ENCODE results near the gene DIPK2A. TPM values are rescaled to one million over a fixed set of nuclear protein-coding genes. Genes with fewer than 3 reads are reported as not detected.

Gene DIPK2A
- total and polyA plus RNA-seq, 2 of the 4 experiments (the other 2 are of a cell fraction) = 9.3 to 14.0 TPM

DNA sequence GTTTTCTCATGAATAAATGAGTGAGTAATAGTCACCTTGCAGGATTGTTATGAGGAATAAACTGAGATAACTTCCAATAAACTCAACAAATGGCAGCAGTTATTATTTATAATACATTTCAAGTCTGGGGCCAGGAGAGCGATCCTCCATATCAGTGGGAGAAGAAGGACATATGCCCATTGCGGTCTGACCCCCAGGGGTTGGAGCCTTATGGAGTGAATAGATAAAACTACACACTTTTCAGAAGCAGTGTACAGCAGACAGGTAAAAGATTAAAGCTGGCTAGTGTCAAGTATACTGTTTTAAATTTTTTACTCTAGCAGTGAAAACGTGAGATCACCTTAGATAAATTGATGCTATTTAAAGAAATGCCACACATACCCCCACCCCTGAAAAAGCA, 43.5 kb downstream of the DIPK2A start:
- ChIA-PET CTCF (no interaction called here), POLR2A (ENCODE audit: unreplicated experiment) (no interaction called here)
- Histone ChIP-seq H2AK5ac (ENCODE audit: low read depth, low read length) (no peak overlapping the region), H2BK120ac (ENCODE audit: low read depth, low read length) (no peak overlapping the region), H3K79me1 (ENCODE audit: low read depth in 1 of 2, low read length in 2 of 2) (no peaks in the 10 kb centered on the region), H3K27ac (ENCODE audit: insufficient read depth, low read length) (no peak overlapping the region), H3K9me3 (ENCODE audit: control insufficient read depth, insufficient read depth, low read length) (no peaks in the 10 kb centered on the region), H3K9ac (ENCODE audit: low read depth, low read length) (no peak overlapping the region), H4K5ac (ENCODE audit: low read depth, low read length) (no peak overlapping the region), H4K91ac (ENCODE audit: insufficient read depth, low read depth, low read length) (no peak overlapping the region), H2BK20ac (ENCODE audit: low read depth, low read length) (no peak overlapping the region), H3K9me1 (ENCODE audit: insufficient read depth, low read length) (no peaks in the 10 kb centered on the region), H3K27me3 (ENCODE audit: control insufficient read depth, insufficient read depth, low read length) (no peaks in the 10 kb centered on the region), H3K36me3 (ENCODE audit: control insufficient read depth, insufficient read depth, low read length) (no peaks in the 10 kb centered on the region), H3K18ac (ENCODE audit: low read depth, low read length) (no peak overlapping the region), H2AFZ (replicated peaks; ENCODE audit: low read length, poor library complexity) (no peak overlapping the region), H2BK5ac (ENCODE audit: low read depth, low read length, poor library complexity, severe bottlenecking) (no peak overlapping the region), H4K8ac (ENCODE audit: low read depth in 2 of 2, low read length in 2 of 2) (no peak overlapping the region), H3K4me3 (ENCODE audit: insufficient read depth, low read depth, low read length) (no peak overlapping the region), H3K4ac (ENCODE audit: low read depth, low read length) (no peak overlapping the region), H2AK9ac (replicated peaks; ENCODE audit: low read depth, low read length, poor library complexity) (no peak overlapping the region), H3K4me1 (ENCODE audit: control insufficient read depth, insufficient read depth, low read length) (no peaks in the 10 kb centered on the region), H4K20me1 (ENCODE audit: insufficient read depth, low read length) (no peaks in the 10 kb centered on the region), H3K23ac (ENCODE audit: low read depth, low read length) (no peak overlapping the region), H3K56ac (ENCODE audit: extremely low read depth, insufficient read depth, low read length) (no peak overlapping the region), H2BK15ac (ENCODE audit: low read depth, low read length) (no peak overlapping the region), H3K14ac (replicated peaks; ENCODE audit: low read depth, low read length) (no peak overlapping the region), H3K4me2 (ENCODE audit: low read depth, low read length) (no peak overlapping the region)
- intact Hi-C loops (cut with micrococcal nuclease) = no loop called here
- dilution Hi-C loops (cut with HindIII; ENCODE audit: low sequenced_read_pairs, unreplicated experiment) = no loop called here
- BruUV-seq (replicated peaks) = no TSS peak
- ATAC-seq (ENCODE audit: low read depth) (no peak), DNase-seq (no peak)
- in situ Hi-C loops (cut with MboI; ENCODE audit: low sequenced_read_pairs) = no loop called here
- no peak for TF ChIP-seq MXI1 (IDR thresholded peaks at IDR 0.05; ENCODE audit: borderline replicate concordance, low read depth, low read length)
- no peak for TF ChIP-seq POLR2A (IDR thresholded peaks at IDR 0.05; ENCODE audit: low read depth, low read length)
- no peak for TF ChIP-seq CHD1 (IDR thresholded peaks at IDR 0.05; ENCODE audit: low read depth, low read length)
- TF ChIP-seq FOS (IDR thresholded peaks at IDR 0.05; ENCODE audit: low read depth, low read length) = no peak
- TF ChIP-seq, protein P1, sequence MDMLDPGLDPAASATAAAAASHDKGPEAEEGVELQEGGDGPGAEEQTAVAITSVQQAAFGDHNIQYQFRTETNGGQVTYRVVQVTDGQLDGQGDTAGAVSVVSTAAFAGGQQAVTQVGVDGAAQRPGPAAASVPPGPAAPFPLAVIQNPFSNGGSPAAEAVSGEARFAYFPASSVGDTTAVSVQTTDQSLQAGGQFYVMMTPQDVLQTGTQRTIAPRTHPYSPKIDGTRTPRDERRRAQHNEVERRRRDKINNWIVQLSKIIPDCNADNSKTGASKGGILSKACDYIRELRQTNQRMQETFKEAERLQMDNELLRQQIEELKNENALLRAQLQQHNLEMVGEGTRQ (IDR thresholded peaks at IDR 0.05; ENCODE audit: low read depth, low read length) = no peak
- TF ChIP-seq BHLHE40 (IDR thresholded peaks at IDR 0.05; ENCODE audit: low read depth, low read length) = no peak
- TF ChIP-seq, protein P2, sequence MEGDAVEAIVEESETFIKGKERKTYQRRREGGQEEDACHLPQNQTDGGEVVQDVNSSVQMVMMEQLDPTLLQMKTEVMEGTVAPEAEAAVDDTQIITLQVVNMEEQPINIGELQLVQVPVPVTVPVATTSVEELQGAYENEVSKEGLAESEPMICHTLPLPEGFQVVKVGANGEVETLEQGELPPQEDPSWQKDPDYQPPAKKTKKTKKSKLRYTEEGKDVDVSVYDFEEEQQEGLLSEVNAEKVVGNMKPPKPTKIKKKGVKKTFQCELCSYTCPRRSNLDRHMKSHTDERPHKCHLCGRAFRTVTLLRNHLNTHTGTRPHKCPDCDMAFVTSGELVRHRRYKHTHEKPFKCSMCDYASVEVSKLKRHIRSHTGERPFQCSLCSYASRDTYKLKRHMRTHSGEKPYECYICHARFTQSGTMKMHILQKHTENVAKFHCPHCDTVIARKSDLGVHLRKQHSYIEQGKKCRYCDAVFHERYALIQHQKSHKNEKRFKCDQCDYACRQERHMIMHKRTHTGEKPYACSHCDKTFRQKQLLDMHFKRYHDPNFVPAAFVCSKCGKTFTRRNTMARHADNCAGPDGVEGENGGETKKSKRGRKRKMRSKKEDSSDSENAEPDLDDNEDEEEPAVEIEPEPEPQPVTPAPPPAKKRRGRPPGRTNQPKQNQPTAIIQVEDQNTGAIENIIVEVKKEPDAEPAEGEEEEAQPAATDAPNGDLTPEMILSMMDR (conservative IDR thresholded peaks at IDR 0.05; ENCODE audit: low read depth, low read length) = no peak
- TF ChIP-seq MAZ (IDR thresholded peaks at IDR 0.05; ENCODE audit: borderline replicate concordance, low read depth, low read length) = no peak
- TF ChIP-seq RCOR1 (IDR thresholded peaks at IDR 0.05; ENCODE audit: insufficient replicate concordance, low read length) = no peak
- no peak for TF ChIP-seq NFE2L2 (IDR thresholded peaks at IDR 0.05; ENCODE audit: low read depth, low read length)
- no peak for TF ChIP-seq SMC3 (IDR thresholded peaks at IDR 0.05; ENCODE audit: low read depth, low read length)
- no peak for TF ChIP-seq MAFK (IDR thresholded peaks at IDR 0.05; ENCODE audit: low read depth, low read length)
- TF ChIP-seq RAD21 (IDR thresholded peaks at IDR 0.05; ENCODE audit: low read length) = no peak
- TF ChIP-seq, protein P3, sequence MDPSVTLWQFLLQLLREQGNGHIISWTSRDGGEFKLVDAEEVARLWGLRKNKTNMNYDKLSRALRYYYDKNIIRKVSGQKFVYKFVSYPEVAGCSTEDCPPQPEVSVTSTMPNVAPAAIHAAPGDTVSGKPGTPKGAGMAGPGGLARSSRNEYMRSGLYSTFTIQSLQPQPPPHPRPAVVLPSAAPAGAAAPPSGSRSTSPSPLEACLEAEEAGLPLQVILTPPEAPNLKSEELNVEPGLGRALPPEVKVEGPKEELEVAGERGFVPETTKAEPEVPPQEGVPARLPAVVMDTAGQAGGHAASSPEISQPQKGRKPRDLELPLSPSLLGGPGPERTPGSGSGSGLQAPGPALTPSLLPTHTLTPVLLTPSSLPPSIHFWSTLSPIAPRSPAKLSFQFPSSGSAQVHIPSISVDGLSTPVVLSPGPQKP (IDR thresholded peaks at IDR 0.05; ENCODE audit: borderline replicate concordance, low read depth, low read length) = no peak
- no peak for TF ChIP-seq CEBPB (IDR thresholded peaks at IDR 0.05; ENCODE audit: low read depth, low read length)
- WGBS, 2 experiments (ENCODE audit: extremely low coverage in 2 of 2, insufficient read length in 1 of 2) = no CpG with 5 or more reads among the region's 3 CpGs

Measured in IMR-90 (cell line).